Endodermal cell (in vitro differentiated cells): ENCODE results near the gene FGD4. TPM values are rescaled to one million over a fixed set of nuclear protein-coding genes. Genes with fewer than 3 reads are reported as not detected.

Source experiments
- DNase-seq: peaks from one replicate; pipeline ENCODE4 v3.0.0-alpha.2; 2017
- H3K27ac ChIP-seq: 2 replicates; pipeline ENCODE4 v1.5.1; 2013; ENCODE audit warnings: mild to moderate bottlenecking, low read depth, low read length, moderate library complexity
- H3K27me3 ChIP-seq: 2 replicates; pipeline ENCODE4 v1.6.1; 2013; ENCODE audit warnings: mild to moderate bottlenecking, low read length, moderate library complexity; ENCODE audit not compliant: insufficient read depth, control insufficient read depth, poor library complexity, severe bottlenecking
- H3K36me3 ChIP-seq: 2 replicates; pipeline ENCODE4 v1.7.0; 2013; ENCODE audit warnings: mild to moderate bottlenecking, low read length, moderate library complexity; ENCODE audit not compliant: control insufficient read depth, insufficient read depth
- H3K4me1 ChIP-seq: one replicate; pipeline ENCODE4 v1.7.0; 2013; ENCODE audit warnings: low read length; ENCODE audit not compliant: control insufficient read depth, insufficient read depth
- H3K4me3 ChIP-seq: 2 replicates; pipeline ENCODE4 v1.5.1; 2013; ENCODE audit warnings: mild to moderate bottlenecking, low read length, moderate library complexity
- H3K9ac ChIP-seq: 2 replicates; pipeline ENCODE4 v1.6.1; 2013; ENCODE audit warnings: mild to moderate bottlenecking, low read length, moderate library complexity; ENCODE audit not compliant: poor library complexity, severe bottlenecking; ENCODE audit errors: extremely low read depth
- H3K9me3 ChIP-seq: 2 replicates; pipeline ENCODE4 v1.6.1; 2013; ENCODE audit warnings: mild to moderate bottlenecking, low read length, moderate library complexity; ENCODE audit not compliant: control insufficient read depth
- H3K27ac Mint-ChIP-seq: 2 replicates; pipeline ENCODE4 v1.8.0; 2020; ENCODE audit warnings: mixed read lengths
- H3K27me3 Mint-ChIP-seq: 2 replicates; pipeline ENCODE4 v1.8.0; 2021; ENCODE audit warnings: mild to moderate bottlenecking, mixed read lengths; ENCODE audit not compliant: insufficient read depth
- H3K36me3 Mint-ChIP-seq: 2 replicates; pipeline ENCODE4 v1.8.0; 2020; ENCODE audit warnings: low read depth, mixed read lengths
- H3K4me1 Mint-ChIP-seq: 2 replicates; pipeline ENCODE4 v1.8.0; 2020; ENCODE audit warnings: mixed read lengths
- H3K4me3 Mint-ChIP-seq: 2 replicates; pipeline ENCODE4 v1.8.0; 2020; ENCODE audit warnings: mild to moderate bottlenecking, moderate library complexity, mixed read lengths
- H3K9me3 Mint-ChIP-seq: 2 replicates; pipeline ENCODE4 v1.8.0; 2020; ENCODE audit warnings: mild to moderate bottlenecking, mixed read lengths
- CTCF ChIP-seq: fragments of 200-600 bp; sonication (generic); conservative IDR thresholded peaks from 2 replicates; pipeline ENCODE4 v1.5.0; 2021; ENCODE audit warnings: antibody characterized with exemption, mild to moderate bottlenecking
- WGBS, 2 experiments: methylation state at CpG; one replicate each; pipeline versions ENCODE4 v1.1.5 to v1.1.7; 2013; ENCODE audit warnings: missing lambda C conversion rate in 2 of 2, mixed read lengths in 1 of 2; ENCODE audit not compliant: insufficient coverage in 1 of 2, insufficient read length in 1 of 2; 5-methylcytosine and 5-hydroxymethylcytosine counted together
- total RNA-seq, 2 donors: library from RNA; stranded (reverse); fragmentation: NEBNext Ultra II Directional in 1 of 2; extraction: Animal tissue kit (Norgen Biotek cat#: 25700) in 1 of 2; gene quantifications; 2 replicates in 1 of 2; 3 replicates in 1 of 2; pipeline ENCODE4 v1.2.1, GENCODE V29; 2021

FGD4 gene
- total RNA-seq, 2 donors from 2014 or later, result 27.6 to 57.7 TPM

- Histone ChIP-seq H3K27ac (no peak overlapping the region), H3K9me3 (no peaks in the 10 kb centered on the region), H3K36me3 (peaks cover 26% of the 10 kb centered on the region), H3K9ac (peak overlapping the region; percentile 70), H3K4me3 (peak overlapping the region; percentile 94), H3K4me1 (peaks cover 11% of the 10 kb centered on the region), H3K27me3 (no peaks in the 10 kb centered on the region)
- H3K36me3 Mint-ChIP-seq, result peaks cover 29% of the 10 kb centered on the region
- TF ChIP-seq CTCF, result no peak
- peak overlapping the region; percentile 89 for H3K4me3 Mint-ChIP-seq
- no peaks in the 10 kb centered on the region for H3K9me3 Mint-ChIP-seq
- H3K27ac Mint-ChIP-seq, result peak overlapping the region; percentile 91
- peaks cover 49% of the 10 kb centered on the region for H3K4me1 Mint-ChIP-seq
- DNase-seq, result peak; percentile 86
- WGBS, 2 experiments, result 0 to 1% methylated on average over 15 of the region's 15 CpGs
- no peaks in the 10 kb centered on the region for H3K27me3 Mint-ChIP-seq
Observed at GRCh38 chr12:32400114-32400672, 835 bp downstream of the FGD4 start.

- Histone ChIP-seq H3K4me3 (peak overlapping the region; percentile 94), H3K27me3 (no peaks in the 10 kb centered on the region), H3K27ac (no peak overlapping the region), H3K9me3 (no peaks in the 10 kb centered on the region), H3K36me3 (peaks cover 26% of the 10 kb centered on the region), H3K9ac (peak overlapping the region; percentile 70), H3K4me1 (peaks cover 8% of the 10 kb centered on the region)
- no peaks in the 10 kb centered on the region for H3K27me3 Mint-ChIP-seq
- whole genome bisulfite sequencing, 2 experiments, result 17 to 29% methylated on average over 1 to 2 of the region's 2 CpGs
- H3K36me3 Mint-ChIP-seq, result peaks cover 33% of the 10 kb centered on the region
- no peak for DNase-seq
- H3K4me3 Mint-ChIP-seq, result peak overlapping the region; percentile 89
- H3K4me1 Mint-ChIP-seq, result peaks cover 47% of the 10 kb centered on the region
- no peak for TF ChIP-seq CTCF
- no peaks in the 10 kb centered on the region for H3K9me3 Mint-ChIP-seq
- peak overlapping the region; percentile 91 for H3K27ac Mint-ChIP-seq
Observed at GRCh38 chr12:32400866-32401265, 1.5 kb downstream of the FGD4 start.

- Mint-ChIP-seq H3K9me3 (no peaks in the 10 kb centered on the region), H3K27me3 (no peaks in the 10 kb centered on the region), H3K4me1 (peaks cover 46% of the 10 kb centered on the region), H3K27ac (no peak overlapping the region), H3K36me3 (peaks cover 33% of the 10 kb centered on the region), H3K4me3 (peak overlapping the region; percentile 89)
- Histone ChIP-seq H3K4me1 (peaks cover 8% of the 10 kb centered on the region), H3K4me3 (peak overlapping the region; percentile 52), H3K36me3 (peaks cover 27% of the 10 kb centered on the region), H3K27ac (no peak overlapping the region), H3K9me3 (no peaks in the 10 kb centered on the region), H3K9ac (no peak overlapping the region), H3K27me3 (no peaks in the 10 kb centered on the region)
- peak; percentile 62 for TF ChIP-seq CTCF
- no peak for DNase-seq
- WGBS, 2 experiments, result 96% methylated on average over 7 to 10 of the region's 10 CpGs
Observed at GRCh38 chr12:32402170-32402569, 2.8 kb downstream of the FGD4 start.
